Smooth muscle cell (in vitro differentiated cells): ENCODE results near the gene TEX29. TPM values are rescaled to one million over a fixed set of nuclear protein-coding genes. Genes with fewer than 3 reads are reported as not detected.
A peak's percentile ranks its signal among the peaks of the same experiment; 100 is the strongest.

Experiments
- DNase-seq: peaks from one replicate; lab custom pipeline; 2025; ENCODE audit not compliant: unreplicated experiment; lab: John Stamatoyannopoulos, UW
- H2AFZ ChIP-seq: fragments of 200-600 bp; sonication (generic); 2 replicates; pipeline ENCODE4 v1.6.0; 2016; ENCODE audit warnings: antibody characterized with exemption, low read depth, mild to moderate bottlenecking
- H3F3A ChIP-seq: fragments of 200-600 bp; sonication (generic); 2 replicates; pipeline ENCODE4 v1.6.0; 2017; ENCODE audit warnings: antibody characterized with exemption, low read depth
- H3K27ac ChIP-seq: fragments of 200-600 bp; sonication (generic); 2 replicates; pipeline ENCODE4 v1.5.1; 2016; ENCODE audit warnings: low read depth, mild to moderate bottlenecking
- H3K27me3 ChIP-seq: fragments of 200-600 bp; sonication (generic); 2 replicates; pipeline ENCODE4 v1.6.1; 2016; ENCODE audit warnings: low read depth, mild to moderate bottlenecking
- H3K36me3 ChIP-seq: fragments of 200-600 bp; sonication (generic); 2 replicates; pipeline ENCODE4 v1.5.1; 2016; ENCODE audit warnings: low read depth
- H3K4me1 ChIP-seq: fragments of 200-600 bp; sonication (generic); 2 replicates; pipeline ENCODE4 v1.5.1; 2016; ENCODE audit warnings: low read depth
- H3K4me2 ChIP-seq: fragments of 200-600 bp; sonication (generic); 2 replicates; pipeline ENCODE4 v1.6.0; 2016; ENCODE audit warnings: mild to moderate bottlenecking
- H3K4me3 ChIP-seq: fragments of 200-600 bp; sonication (generic); 2 replicates; pipeline ENCODE4 v1.5.1; 2016; ENCODE audit warnings: mild to moderate bottlenecking
- H3K79me2 ChIP-seq: fragments of 200-600 bp; sonication (generic); 2 replicates; pipeline ENCODE4 v1.6.0; 2016; ENCODE audit warnings: low read depth, mild to moderate bottlenecking
- H3K9ac ChIP-seq: fragments of 200-600 bp; sonication (generic); 2 replicates; pipeline ENCODE4 v1.6.0; 2016; ENCODE audit warnings: low read depth
- H3K9me3 ChIP-seq: fragments of 200-600 bp; sonication (generic); replicated peaks from 2 replicates; pipeline ENCODE4 v1.5.1; 2016; ENCODE audit warnings: low read depth
- H4K20me1 ChIP-seq: fragments of 200-600 bp; sonication (generic); 2 replicates; pipeline ENCODE4 v1.6.0; 2016; ENCODE audit warnings: low read depth
- WGBS: methylation state at CpG from one replicate; pipeline ENCODE4 v1.1.7; 2016; ENCODE audit warnings: low lambda C conversion rate; 5-methylcytosine and 5-hydroxymethylcytosine counted together
- polyA plus RNA-seq: library from polyadenylated mRNA; unstranded; fragments of >200 nt; fragmentation: Nextera tagmentation; extraction: Ambion mirVana; gene quantifications from 2 replicates; pipeline ENCODE4 v1.2.1, GENCODE V29; 2016
- total RNA-seq: library from RNA; depleted of rRNA; stranded (reverse); fragments of >200 nt; gene quantifications from 2 replicates; pipeline ENCODE4 v1.2.3, GENCODE V29; 2014
- TF ChIP-seq, protein P1 (sequence below): fragments of 200-600 bp; sonication (generic); IDR thresholded peaks from 2 replicates; pipeline ENCODE4 v1.5.1; 2017; ENCODE audit warnings: borderline replicate concordance, mild to moderate bottlenecking, antibody characterized with exemption; ENCODE audit not compliant: insufficient read depth, poor library complexity, severe bottlenecking

The TEX29 gene
- total and polyA plus RNA-seq, 2 experiments from 2014 or later = 1.0 to 4.4 TPM

DNA sequence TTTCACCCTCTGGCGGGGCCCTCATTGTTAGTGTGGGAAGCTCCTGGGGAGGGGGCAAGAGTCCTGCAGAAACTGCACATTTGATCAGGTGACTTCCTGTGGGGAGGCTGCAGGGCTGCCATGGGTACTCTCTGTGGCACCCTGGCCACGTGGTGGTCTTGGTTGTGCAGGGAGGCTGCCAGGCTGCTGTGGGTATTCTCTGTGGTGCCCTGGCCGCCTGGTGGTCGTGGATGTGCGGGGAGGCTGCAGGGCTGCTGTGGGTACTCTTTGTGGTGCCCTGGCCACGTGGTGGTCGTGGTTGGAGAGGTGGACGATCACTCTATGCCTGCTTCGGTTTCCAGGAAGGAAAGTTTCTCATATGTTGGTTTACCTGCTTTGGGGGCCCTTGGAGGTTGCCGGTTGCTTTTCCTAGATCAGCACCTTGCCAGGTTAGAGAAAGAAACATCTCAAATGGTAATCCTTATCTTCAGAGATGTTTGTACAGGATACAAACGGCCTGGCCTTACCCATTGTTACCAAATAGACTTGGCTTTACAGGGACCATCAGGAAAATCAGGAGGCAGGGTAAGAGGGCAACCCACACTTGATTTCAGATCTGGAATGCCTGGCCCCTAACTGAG, 22.9 kb downstream of the TEX29 start:
- no peaks in the 10 kb centered on the region for H3F3A ChIP-seq
- no peak overlapping the region for H3K4me3 ChIP-seq
- H2AFZ ChIP-seq = no peak overlapping the region
- H3K27me3 ChIP-seq = no peaks in the 10 kb centered on the region
- H3K9me3 ChIP-seq = no peaks in the 10 kb centered on the region
- DNase-seq = no peak
- H3K27ac ChIP-seq = no peak overlapping the region
- H4K20me1 ChIP-seq = no peaks in the 10 kb centered on the region
- H3K4me1 ChIP-seq = no peaks in the 10 kb centered on the region
- peak overlapping the region; percentile 40 for H3K4me2 ChIP-seq
- no peaks in the 10 kb centered on the region for H3K36me3 ChIP-seq
- H3K79me2 ChIP-seq = no peaks in the 10 kb centered on the region
- TF ChIP-seq, protein P1, sequence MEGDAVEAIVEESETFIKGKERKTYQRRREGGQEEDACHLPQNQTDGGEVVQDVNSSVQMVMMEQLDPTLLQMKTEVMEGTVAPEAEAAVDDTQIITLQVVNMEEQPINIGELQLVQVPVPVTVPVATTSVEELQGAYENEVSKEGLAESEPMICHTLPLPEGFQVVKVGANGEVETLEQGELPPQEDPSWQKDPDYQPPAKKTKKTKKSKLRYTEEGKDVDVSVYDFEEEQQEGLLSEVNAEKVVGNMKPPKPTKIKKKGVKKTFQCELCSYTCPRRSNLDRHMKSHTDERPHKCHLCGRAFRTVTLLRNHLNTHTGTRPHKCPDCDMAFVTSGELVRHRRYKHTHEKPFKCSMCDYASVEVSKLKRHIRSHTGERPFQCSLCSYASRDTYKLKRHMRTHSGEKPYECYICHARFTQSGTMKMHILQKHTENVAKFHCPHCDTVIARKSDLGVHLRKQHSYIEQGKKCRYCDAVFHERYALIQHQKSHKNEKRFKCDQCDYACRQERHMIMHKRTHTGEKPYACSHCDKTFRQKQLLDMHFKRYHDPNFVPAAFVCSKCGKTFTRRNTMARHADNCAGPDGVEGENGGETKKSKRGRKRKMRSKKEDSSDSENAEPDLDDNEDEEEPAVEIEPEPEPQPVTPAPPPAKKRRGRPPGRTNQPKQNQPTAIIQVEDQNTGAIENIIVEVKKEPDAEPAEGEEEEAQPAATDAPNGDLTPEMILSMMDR = no peak
- WGBS = 92% methylated on average over 11 of the region's 11 CpGs
- no peak overlapping the region for H3K9ac ChIP-seq

DNA sequence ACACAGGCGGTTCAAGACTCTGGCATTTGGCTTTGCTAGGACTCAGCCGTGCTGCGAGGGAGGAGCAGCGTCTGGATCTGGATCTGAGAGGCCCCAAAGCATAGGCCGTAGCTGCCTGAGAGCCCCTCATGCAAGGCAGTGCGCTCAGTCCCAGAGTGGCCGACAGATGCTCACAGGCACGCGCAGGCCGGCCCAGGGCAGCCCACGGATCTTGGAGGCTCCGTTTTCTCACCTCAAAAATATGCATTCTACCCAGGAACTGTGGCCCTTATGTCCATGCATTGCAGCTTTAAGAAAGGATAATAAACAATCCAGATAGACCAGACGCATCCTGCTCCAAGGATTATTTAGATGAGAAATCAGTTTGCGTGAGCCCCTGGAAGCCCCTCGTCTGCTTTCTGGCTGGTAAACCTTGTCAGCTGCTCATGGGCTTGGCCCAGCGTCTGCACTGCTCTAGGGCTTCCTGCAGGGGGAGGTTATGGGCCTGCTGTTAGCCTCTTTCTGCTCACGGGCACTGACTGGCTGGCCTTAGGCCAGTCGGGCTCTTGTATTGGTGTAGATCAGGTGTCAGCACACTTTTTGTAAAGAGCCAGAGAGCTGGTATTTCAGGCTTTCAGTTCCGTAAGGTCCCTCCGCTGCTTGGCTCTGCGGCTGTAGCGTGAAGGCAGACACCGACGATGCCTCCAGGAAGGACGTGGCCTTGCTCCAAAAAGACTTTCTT, 24.2 kb downstream of the TEX29 start:
- Histone ChIP-seq H3K27me3 (no peaks in the 10 kb centered on the region), H2AFZ (no peak overlapping the region), H3K9me3 (no peaks in the 10 kb centered on the region), H3K4me2 (peak overlapping the region; percentile 40), H3K36me3 (no peaks in the 10 kb centered on the region), H3K79me2 (no peaks in the 10 kb centered on the region), H3K9ac (no peak overlapping the region), H3F3A (no peaks in the 10 kb centered on the region), H3K27ac (peak overlapping the region; percentile 61), H3K4me1 (no peaks in the 10 kb centered on the region), H4K20me1 (no peaks in the 10 kb centered on the region), H3K4me3 (no peak overlapping the region)
- TF ChIP-seq, protein P1 = peak; percentile 48
- no peak for DNase-seq
- 34% methylated on average over 25 of the region's 25 CpGs for WGBS

DNA sequence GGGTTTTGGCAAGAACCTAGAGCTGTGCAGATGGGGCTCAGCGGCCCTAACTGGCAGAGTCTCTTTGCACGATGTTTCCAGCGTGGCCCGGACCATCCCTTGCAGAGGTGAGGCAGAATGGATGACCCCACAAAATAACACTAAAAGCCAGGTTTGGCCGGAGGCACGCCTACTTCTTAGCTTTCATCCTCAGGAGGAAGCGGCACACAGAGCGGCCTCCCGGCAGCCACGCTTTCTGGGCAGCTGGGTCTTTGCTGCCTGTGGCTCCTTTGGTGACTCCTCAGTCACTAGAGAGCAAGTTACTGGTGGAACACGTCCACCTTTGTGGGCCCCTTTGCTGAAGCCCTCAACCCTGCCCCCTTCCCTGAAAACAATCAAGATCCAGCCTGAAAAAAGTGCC, 25.2 kb downstream of the TEX29 start:
- Histone ChIP-seq H3K9ac (no peak overlapping the region), H3K4me1 (no peaks in the 10 kb centered on the region), H3K4me3 (no peak overlapping the region), H3K27me3 (no peaks in the 10 kb centered on the region), H3K36me3 (no peaks in the 10 kb centered on the region), H4K20me1 (no peaks in the 10 kb centered on the region), H3K79me2 (no peaks in the 10 kb centered on the region), H3F3A (no peaks in the 10 kb centered on the region), H3K27ac (no peak overlapping the region), H2AFZ (no peak overlapping the region), H3K4me2 (no peak overlapping the region), H3K9me3 (no peaks in the 10 kb centered on the region)
- WGBS = 90% methylated on average over 11 of the region's 11 CpGs
- TF ChIP-seq, protein P1 = no peak
- no peak for DNase-seq
